Smooth muscle cell (in vitro differentiated cells): ENCODE results near the gene NLRC3. TPM values are rescaled to one million over a fixed set of nuclear protein-coding genes. Genes with fewer than 3 reads are reported as not detected.

Experiments
- DNase-seq: peaks from one replicate; lab custom pipeline; 2025; ENCODE audit not compliant: unreplicated experiment; lab: John Stamatoyannopoulos, UW
- H2AFZ ChIP-seq: fragments of 200-600 bp; sonication (generic); 2 replicates; pipeline ENCODE4 v1.6.0; 2016; ENCODE audit warnings: antibody characterized with exemption, low read depth, mild to moderate bottlenecking
- H3F3A ChIP-seq: fragments of 200-600 bp; sonication (generic); 2 replicates; pipeline ENCODE4 v1.6.0; 2017; ENCODE audit warnings: antibody characterized with exemption, low read depth
- H3K27ac ChIP-seq: fragments of 200-600 bp; sonication (generic); 2 replicates; pipeline ENCODE4 v1.5.1; 2016; ENCODE audit warnings: low read depth, mild to moderate bottlenecking
- H3K27me3 ChIP-seq: fragments of 200-600 bp; sonication (generic); 2 replicates; pipeline ENCODE4 v1.6.1; 2016; ENCODE audit warnings: low read depth, mild to moderate bottlenecking
- H3K36me3 ChIP-seq: fragments of 200-600 bp; sonication (generic); 2 replicates; pipeline ENCODE4 v1.5.1; 2016; ENCODE audit warnings: low read depth
- H3K4me1 ChIP-seq: fragments of 200-600 bp; sonication (generic); 2 replicates; pipeline ENCODE4 v1.5.1; 2016; ENCODE audit warnings: low read depth
- H3K4me2 ChIP-seq: fragments of 200-600 bp; sonication (generic); 2 replicates; pipeline ENCODE4 v1.6.0; 2016; ENCODE audit warnings: mild to moderate bottlenecking
- H3K4me3 ChIP-seq: fragments of 200-600 bp; sonication (generic); 2 replicates; pipeline ENCODE4 v1.5.1; 2016; ENCODE audit warnings: mild to moderate bottlenecking
- H3K79me2 ChIP-seq: fragments of 200-600 bp; sonication (generic); 2 replicates; pipeline ENCODE4 v1.6.0; 2016; ENCODE audit warnings: low read depth, mild to moderate bottlenecking
- H3K9ac ChIP-seq: fragments of 200-600 bp; sonication (generic); 2 replicates; pipeline ENCODE4 v1.6.0; 2016; ENCODE audit warnings: low read depth
- H3K9me3 ChIP-seq: fragments of 200-600 bp; sonication (generic); replicated peaks from 2 replicates; pipeline ENCODE4 v1.5.1; 2016; ENCODE audit warnings: low read depth
- H4K20me1 ChIP-seq: fragments of 200-600 bp; sonication (generic); 2 replicates; pipeline ENCODE4 v1.6.0; 2016; ENCODE audit warnings: low read depth
- CTCF ChIP-seq: fragments of 200-600 bp; sonication (generic); IDR thresholded peaks from 2 replicates; pipeline ENCODE4 v1.5.1; 2017; ENCODE audit warnings: borderline replicate concordance, mild to moderate bottlenecking, antibody characterized with exemption; ENCODE audit not compliant: insufficient read depth, poor library complexity, severe bottlenecking
- WGBS: methylation state at CpG from one replicate; pipeline ENCODE4 v1.1.7; 2016; ENCODE audit warnings: low lambda C conversion rate; 5-methylcytosine and 5-hydroxymethylcytosine counted together
- polyA plus RNA-seq: library from polyadenylated mRNA; unstranded; fragments of >200 nt; fragmentation: Nextera tagmentation; extraction: Ambion mirVana; gene quantifications from 2 replicates; pipeline ENCODE4 v1.2.1, GENCODE V29; 2016
- total RNA-seq: library from RNA; depleted of rRNA; stranded (reverse); fragments of >200 nt; gene quantifications from 2 replicates; pipeline ENCODE4 v1.2.3, GENCODE V29; 2014

NLRC3 gene
- total and polyA plus RNA-seq, 2 experiments from 2014 or later: 0.02 TPM; not detected in 1

- DNase-seq: no peak
- TF ChIP-seq CTCF: no peak
- peaks cover 32% of the 10 kb centered on the region for H3K79me2 ChIP-seq
Observed at GRCh38 chr16:3623642-3624041, 46.4 kb upstream of the NLRC3 start.

GRCh38 chr16:3618769-3619141, 41.6 kb upstream of the NLRC3 start:
- H3K36me3 ChIP-seq: no peaks in the 10 kb centered on the region
- H3F3A ChIP-seq: no peaks in the 10 kb centered on the region
- H3K79me2 ChIP-seq: peaks cover 58% of the 10 kb centered on the region
- no peaks in the 10 kb centered on the region for H3K9me3 ChIP-seq
- no peaks in the 10 kb centered on the region for H3K27me3 ChIP-seq
- H4K20me1 ChIP-seq: peaks cover 23% of the 10 kb centered on the region
- no peak overlapping the region for H2AFZ ChIP-seq
- TF ChIP-seq CTCF: no peak
- H3K4me3 ChIP-seq: no peak overlapping the region
- H3K4me1 ChIP-seq: no peaks in the 10 kb centered on the region
- no peak overlapping the region for H3K9ac ChIP-seq
- H3K27ac ChIP-seq: no peak overlapping the region
- WGBS: 72% methylated on average over 3 of the region's 3 CpGs
- no peak for DNase-seq
- H3K4me2 ChIP-seq: no peak overlapping the region

More at GRCh38 chr16:3623642-3624041, 46.4 kb upstream of the NLRC3 start:
- Histone ChIP-seq H3K9ac (no peak overlapping the region), H3K36me3 (no peaks in the 10 kb centered on the region), H3K27me3 (no peaks in the 10 kb centered on the region), H4K20me1 (peaks cover 31% of the 10 kb centered on the region), H3K27ac (no peak overlapping the region), H3K4me3 (no peak overlapping the region), H3F3A (no peaks in the 10 kb centered on the region), H2AFZ (no peak overlapping the region), H3K4me1 (no peaks in the 10 kb centered on the region), H3K9me3 (no peaks in the 10 kb centered on the region), H3K4me2 (no peak overlapping the region)
- 87% methylated on average over 3 of the region's 3 CpGs for WGBS

- Histone ChIP-seq H3K27me3 (no peaks in the 10 kb centered on the region), H3K36me3 (no peaks in the 10 kb centered on the region), H3K9me3 (no peaks in the 10 kb centered on the region), H4K20me1 (no peaks in the 10 kb centered on the region), H2AFZ (no peak overlapping the region), H3K4me2 (peak overlapping the region; percentile 83), H3K27ac (no peak overlapping the region), H3K79me2 (peaks cover 66% of the 10 kb centered on the region), H3K4me3 (peak overlapping the region; percentile 95), H3K9ac (no peak overlapping the region), H3F3A (no peaks in the 10 kb centered on the region), H3K4me1 (no peaks in the 10 kb centered on the region)
- no peak for TF ChIP-seq CTCF
- DNase-seq: no peak
- WGBS: 78% methylated on average over 34 of the region's 34 CpGs
Observed at GRCh38 chr16:3612510-3613466, 35.6 kb upstream of the NLRC3 start.
